ENCODE measurements around the gene SYNE1. TPM values are rescaled to one million over a fixed set of nuclear protein-coding genes. Genes with fewer than 3 reads are reported as not detected.

The SYNE1 gene
- total and polyA plus RNA-seq, 2 of the 8 experiments (the other 6 are each of a cell fraction or from before 2014, with no cell fraction given) = 2.8 to 5.5 TPM

DNA sequence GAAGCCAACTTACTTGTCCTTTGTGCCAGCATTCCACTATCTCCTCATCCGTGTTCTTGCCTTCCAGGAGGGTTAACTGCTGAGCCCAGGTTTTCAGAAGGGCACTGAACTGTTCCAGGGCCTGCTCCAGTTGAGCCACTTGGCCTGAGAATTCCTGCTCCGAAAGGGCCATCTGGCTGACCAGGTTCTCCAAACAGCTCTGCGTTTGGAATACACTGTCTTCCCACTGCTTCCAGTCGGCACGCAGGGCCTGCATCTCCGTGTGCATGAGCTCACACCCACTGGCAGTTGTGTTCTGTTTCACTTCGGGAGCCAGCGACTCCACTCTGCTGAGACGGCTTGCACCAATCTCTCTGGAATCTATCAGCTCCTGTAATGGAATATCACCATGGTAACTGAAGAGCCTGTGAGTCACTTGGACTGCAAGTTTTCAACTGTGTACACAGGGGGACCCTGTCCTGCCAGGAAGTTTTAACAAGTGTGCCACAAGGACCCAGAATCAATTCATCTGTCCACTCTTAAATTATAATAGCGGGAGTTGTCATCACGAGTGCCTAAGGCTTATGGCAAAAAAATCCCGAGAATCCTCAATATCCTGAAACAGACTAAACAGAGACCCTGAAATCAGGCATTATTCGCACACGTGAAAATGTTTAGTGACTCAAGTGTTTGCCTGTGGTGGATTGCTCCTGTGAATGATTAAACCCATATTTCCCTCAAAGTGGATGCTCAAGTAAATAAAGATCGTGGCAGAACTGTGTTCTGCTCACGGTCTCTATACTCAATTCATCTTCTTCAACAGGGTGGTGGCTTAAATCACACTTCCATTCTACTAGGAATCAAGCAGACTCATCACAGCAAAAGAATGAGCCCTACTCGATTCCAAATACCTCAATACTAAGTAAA lies 255.9 kb downstream of the SYNE1 start (continued):
- no peak for TF ChIP-seq EGR1 (IDR thresholded peaks at IDR 0.05; ENCODE audit: borderline replicate concordance, low read depth, low read length)
- TF ChIP-seq JUND (IDR thresholded peaks at IDR 0.05; ENCODE audit: low read length) = no peak
- no peak for TF ChIP-seq NRF1 (IDR thresholded peaks at IDR 0.05; ENCODE audit: low read depth, low read length)
- no peak for TF ChIP-seq GABPA (IDR thresholded peaks at IDR 0.05; ENCODE audit: borderline replicate concordance, insufficient read depth, low read length)
- TF ChIP-seq POLR2AphosphoS5 (IDR thresholded peaks at IDR 0.05; ENCODE audit: low read depth, low read length) = no peak
- TF ChIP-seq POU5F1 (IDR thresholded peaks at IDR 0.05; ENCODE audit: low read depth, low read length) = no peak
- TF ChIP-seq, protein P1, sequence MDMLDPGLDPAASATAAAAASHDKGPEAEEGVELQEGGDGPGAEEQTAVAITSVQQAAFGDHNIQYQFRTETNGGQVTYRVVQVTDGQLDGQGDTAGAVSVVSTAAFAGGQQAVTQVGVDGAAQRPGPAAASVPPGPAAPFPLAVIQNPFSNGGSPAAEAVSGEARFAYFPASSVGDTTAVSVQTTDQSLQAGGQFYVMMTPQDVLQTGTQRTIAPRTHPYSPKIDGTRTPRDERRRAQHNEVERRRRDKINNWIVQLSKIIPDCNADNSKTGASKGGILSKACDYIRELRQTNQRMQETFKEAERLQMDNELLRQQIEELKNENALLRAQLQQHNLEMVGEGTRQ (IDR thresholded peaks at IDR 0.05; ENCODE audit: low read length) = no peak
- no peak for TF ChIP-seq RBBP5 (IDR thresholded peaks at IDR 0.05; ENCODE audit: borderline replicate concordance, low read depth, low read length)
- no peak for TF ChIP-seq SUZ12 (IDR thresholded peaks at IDR 0.05; ENCODE audit: low read length)
- no peak for TF ChIP-seq CREB1 (IDR thresholded peaks at IDR 0.05)
- TF ChIP-seq ATF3 (IDR thresholded peaks at IDR 0.05; ENCODE audit: insufficient read depth, low read depth, low read length) = no peak
- TF ChIP-seq RFX5 (IDR thresholded peaks at IDR 0.05; ENCODE audit: borderline replicate concordance, low read depth, low read length) = no peak

Measured in H1 (cell line).